ENCODE data around the gene DSCAM.

The DSCAM gene

GRCh38 chr21:40605094-40605493 is 241.9 kb downstream of the DSCAM start:
- no peak for FAIRE-seq

GRCh38 chr21:40603774-40604173 is 243.2 kb downstream of the DSCAM start:
- FAIRE-seq, result no peak

- FAIRE-seq, result no peak
These were observed 244.9 kb downstream of the DSCAM start for GRCh38 chr21:40602080-40602479.

- no peak for FAIRE-seq
These were observed 251.2 kb downstream of the DSCAM start for GRCh38 chr21:40595806-40596205.

- FAIRE-seq, result no peak
These were observed 259.1 kb downstream of the DSCAM start for GRCh38 chr21:40587736-40588346.

- no peak for FAIRE-seq
These were observed 260.4 kb downstream of the DSCAM start for GRCh38 chr21:40586575-40586974.

GRCh38 chr21:40577285-40578043 is 269.5 kb downstream of the DSCAM start:
- no peak for FAIRE-seq

- FAIRE-seq, result no peak
These were observed 271.0 kb downstream of the DSCAM start for GRCh38 chr21:40575976-40576375.

GRCh38 chr21:40569357-40569756 is 277.6 kb downstream of the DSCAM start:
- no peak for FAIRE-seq

- FAIRE-seq, result no peak
These were observed 278.2 kb downstream of the DSCAM start for GRCh38 chr21:40568807-40569206.

- FAIRE-seq, result no peak
These were observed 279.5 kb downstream of the DSCAM start for GRCh38 chr21:40567501-40567900.

GRCh38 chr21:40566486-40566885 is 280.5 kb downstream of the DSCAM start:
- no peak for FAIRE-seq

- no peak for FAIRE-seq
These were observed 282.6 kb downstream of the DSCAM start for GRCh38 chr21:40564318-40564717.

GRCh38 chr21:40563900-40564299 is 283.1 kb downstream of the DSCAM start:
- FAIRE-seq, result no peak

- no peak for FAIRE-seq
These were observed 284.5 kb downstream of the DSCAM start for GRCh38 chr21:40562242-40563002.

- FAIRE-seq, result no peak
These were observed 290.5 kb downstream of the DSCAM start for GRCh38 chr21:40556442-40556968.

- FAIRE-seq, result no peak
These were observed 291.9 kb downstream of the DSCAM start for GRCh38 chr21:40555021-40555528.

- no peak for FAIRE-seq
These were observed 293.2 kb downstream of the DSCAM start for GRCh38 chr21:40553781-40554180.

- FAIRE-seq, result no peak
These were observed 298.9 kb downstream of the DSCAM start for GRCh38 chr21:40547906-40548513.

- no peak for FAIRE-seq
These were observed 300.3 kb downstream of the DSCAM start for GRCh38 chr21:40546647-40547046.

- no peak for FAIRE-seq
These were observed 306.7 kb downstream of the DSCAM start for GRCh38 chr21:40540216-40540615.

GRCh38 chr21:40534886-40535285 is 312.1 kb downstream of the DSCAM start:
- FAIRE-seq, result no peak
